A549 treated with Mapracorat at 1 μM for 4 hours (cell line): Measurements from ENCODE around the gene VCX. TPM values are rescaled to one million over a fixed set of nuclear protein-coding genes. Genes with fewer than 3 reads are reported as not detected.

Experiments
- total RNA-seq: library from RNA; stranded (reverse); fragments of 200-300 nt; extraction: Qiagen RNA extraction; gene quantifications from 5 replicates; pipeline ENCODE4 v1.2.3, GENCODE V29; 2022

The VCX gene
- not detected in 5 replicates for total RNA-seq

GRCh38 chrX:7842871-7843270 is at the start of gene VCX:
Gene VCX, plus strand, starts transcription at chrX:7843171. Its CDS starts 33 bp downstream, at chrX:7843204.

Other genes with a start within 250 kb of the VCX start
- 8.9 to 13.9 TPM (median 12.3 TPM) in 5 replicates for gene PNPLA4, start 84.2 kb downstream of the VCX start, total RNA-seq